SH-SY5Y (cell line): ENCODE data around the gene CHSY3.

Experiments
- GATA2 ChIP-seq: IDR thresholded peaks from 2 replicates; pipeline ENCODE4 v1.6.1; 2011; ENCODE audit warnings: mild to moderate bottlenecking, low read depth, low read length
- GATA3 ChIP-seq: IDR thresholded peaks from 2 replicates; pipeline ENCODE4 v1.6.1; 2011; ENCODE audit warnings: low read depth, mild to moderate bottlenecking, low read length, moderate library complexity

CHSY3 gene

DNA sequence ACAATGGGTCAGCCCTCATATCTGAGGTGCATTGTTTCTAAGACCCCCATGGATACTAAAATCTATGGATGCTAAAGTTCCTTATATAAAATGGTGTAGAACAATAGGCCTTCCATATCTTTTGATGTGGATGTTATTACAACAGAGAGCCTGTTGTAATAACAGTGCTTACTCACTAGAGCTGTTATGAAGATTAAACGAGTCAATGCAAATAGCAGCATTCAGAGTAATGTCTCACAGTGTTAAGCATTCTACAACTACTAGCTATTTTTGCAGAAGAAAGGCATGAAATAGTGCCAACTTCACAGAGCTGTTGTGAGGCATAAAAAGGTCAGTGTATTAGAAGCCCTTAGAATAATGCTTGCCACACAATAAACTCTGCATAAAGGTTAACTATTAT, 13.0 kb downstream of the CHSY3 start:
- TF ChIP-seq GATA2 (no peak), GATA3 (no peak)

GRCh38 chr5:129921204-129921603, 16.9 kb downstream of the CHSY3 start:
- TF ChIP-seq GATA2, result no peak
- TF ChIP-seq GATA3, result no peak

DNA sequence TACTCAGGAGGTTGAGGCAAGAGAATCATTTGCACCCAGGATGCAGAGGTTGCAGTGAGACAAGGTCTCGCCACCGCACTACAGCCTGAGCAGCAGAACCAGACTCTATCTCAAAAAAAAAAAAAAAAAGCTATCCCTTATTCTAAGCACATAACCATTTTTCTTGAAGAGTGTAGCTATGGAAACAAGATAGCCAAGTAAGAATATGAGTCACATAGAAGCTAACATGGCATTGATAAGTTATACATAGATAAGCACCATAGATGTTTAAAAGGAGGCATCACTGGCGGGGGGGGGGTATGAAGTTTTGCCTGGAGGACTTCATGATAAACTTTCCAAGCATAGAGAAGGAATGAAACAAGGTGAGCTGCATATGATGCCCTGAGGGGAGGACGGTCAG, 26.0 kb downstream of the CHSY3 start:
- TF ChIP-seq GATA3, result no peak
- TF ChIP-seq GATA2, result no peak

- TF ChIP-seq GATA3, result no peak
- TF ChIP-seq GATA2, result no peak
These were observed 31.4 kb downstream of the CHSY3 start for GRCh38 chr5:129935626-129936025.

- no peak for TF ChIP-seq GATA2
- TF ChIP-seq GATA3, result no peak
These were observed 33.8 kb downstream of the CHSY3 start for GRCh38 chr5:129938077-129938476.

DNA sequence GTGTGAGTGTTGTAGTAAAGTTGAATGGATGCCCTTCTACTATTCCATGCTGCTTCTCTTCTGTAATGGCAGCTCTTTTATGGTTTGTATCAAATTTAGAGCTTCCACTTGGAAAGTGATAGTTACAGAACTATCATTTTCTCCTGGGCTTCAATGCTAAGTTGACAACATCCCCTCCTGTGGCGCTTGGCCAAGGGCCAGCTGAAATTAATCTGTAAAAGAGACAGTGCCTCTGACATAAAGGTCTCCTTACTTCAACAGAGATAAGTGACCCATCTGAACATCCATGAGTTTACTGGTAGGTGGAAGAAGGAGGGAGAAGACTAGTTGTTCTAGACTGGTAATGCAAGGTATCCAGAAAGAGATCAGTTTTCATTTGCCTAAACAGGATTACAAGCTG, 39.7 kb downstream of the CHSY3 start:
- TF ChIP-seq GATA2, result no peak
- no peak for TF ChIP-seq GATA3

DNA sequence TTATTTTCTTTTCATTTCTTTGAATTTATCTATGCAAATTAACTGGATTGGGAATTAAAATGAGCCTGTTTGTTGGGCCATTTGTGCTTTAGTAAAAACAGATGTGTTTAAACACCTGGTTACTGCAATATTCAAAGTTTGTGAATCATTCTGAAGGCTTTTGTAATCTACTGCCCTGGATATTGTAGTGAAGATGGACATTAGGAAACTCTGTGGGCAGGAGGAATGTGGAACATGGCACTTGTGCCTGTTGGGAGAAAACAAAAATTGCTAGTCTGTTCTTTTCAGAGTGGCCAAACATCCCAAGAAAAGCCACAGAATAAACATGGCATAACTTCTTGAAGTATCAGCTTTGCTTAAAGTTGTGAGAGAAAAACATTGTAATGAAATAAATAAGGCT, 40.8 kb downstream of the CHSY3 start:
- TF ChIP-seq GATA2 (no peak), GATA3 (no peak)

- TF ChIP-seq GATA2 (no peak), GATA3 (no peak)
These were observed 41.6 kb downstream of the CHSY3 start for GRCh38 chr5:129945774-129946270.

DNA sequence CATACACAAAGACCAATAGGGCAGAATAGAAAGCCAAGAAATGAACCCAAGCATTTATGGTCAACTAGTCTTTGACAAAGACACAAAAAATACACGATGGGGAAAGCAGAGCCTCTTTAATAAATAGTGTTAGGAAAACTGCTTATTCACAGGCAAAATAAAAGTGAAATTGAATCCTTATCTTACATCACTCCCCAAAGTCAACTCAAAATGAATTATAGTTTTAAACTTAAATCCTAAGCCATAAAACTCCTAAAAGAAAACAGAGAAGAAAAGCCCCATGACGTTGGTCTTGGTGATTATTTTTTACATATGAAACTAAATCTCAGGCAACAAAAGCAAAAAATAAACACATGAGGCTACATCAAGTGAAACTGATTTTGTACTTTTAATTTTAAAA, 46.8 kb downstream of the CHSY3 start:
- TF ChIP-seq GATA3, result no peak
- TF ChIP-seq GATA2, result no peak

GRCh38 chr5:129958581-129958980, 54.3 kb downstream of the CHSY3 start:
- TF ChIP-seq GATA2 (no peak), GATA3 (no peak)

DNA sequence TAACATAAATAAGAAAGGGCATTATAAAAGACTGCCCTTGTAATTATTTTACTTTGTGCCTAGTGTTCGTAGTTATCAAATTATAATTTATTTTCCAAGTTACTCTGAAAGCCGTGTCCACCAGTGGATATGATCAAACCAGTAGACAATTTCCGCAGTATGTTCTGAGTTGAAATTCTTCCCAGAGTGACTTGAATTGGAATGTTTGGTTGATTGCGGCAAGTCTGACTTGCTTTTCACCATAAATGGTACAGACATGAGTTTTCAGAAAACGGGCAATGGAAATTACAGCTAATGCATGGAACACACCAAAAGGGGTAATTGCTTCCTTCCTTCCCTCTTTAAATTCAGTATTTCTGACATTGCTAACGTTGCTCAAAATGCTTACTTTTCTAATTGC, 56.6 kb downstream of the CHSY3 start:
- TF ChIP-seq GATA3, result no peak
- TF ChIP-seq GATA2, result no peak

- TF ChIP-seq GATA3, result no peak
These were observed 58.2 kb downstream of the CHSY3 start for GRCh38 chr5:129962506-129962905.

GRCh38 chr5:129963359-129963758, 59.1 kb downstream of the CHSY3 start:
- TF ChIP-seq GATA3 (no peak), GATA2 (no peak)

- TF ChIP-seq GATA3 (no peak), GATA2 (no peak)
These were observed 61.8 kb downstream of the CHSY3 start for GRCh38 chr5:129966071-129966470.

GRCh38 chr5:129971714-129972113, 67.4 kb downstream of the CHSY3 start:
- TF ChIP-seq GATA2 (no peak), GATA3 (no peak)

DNA sequence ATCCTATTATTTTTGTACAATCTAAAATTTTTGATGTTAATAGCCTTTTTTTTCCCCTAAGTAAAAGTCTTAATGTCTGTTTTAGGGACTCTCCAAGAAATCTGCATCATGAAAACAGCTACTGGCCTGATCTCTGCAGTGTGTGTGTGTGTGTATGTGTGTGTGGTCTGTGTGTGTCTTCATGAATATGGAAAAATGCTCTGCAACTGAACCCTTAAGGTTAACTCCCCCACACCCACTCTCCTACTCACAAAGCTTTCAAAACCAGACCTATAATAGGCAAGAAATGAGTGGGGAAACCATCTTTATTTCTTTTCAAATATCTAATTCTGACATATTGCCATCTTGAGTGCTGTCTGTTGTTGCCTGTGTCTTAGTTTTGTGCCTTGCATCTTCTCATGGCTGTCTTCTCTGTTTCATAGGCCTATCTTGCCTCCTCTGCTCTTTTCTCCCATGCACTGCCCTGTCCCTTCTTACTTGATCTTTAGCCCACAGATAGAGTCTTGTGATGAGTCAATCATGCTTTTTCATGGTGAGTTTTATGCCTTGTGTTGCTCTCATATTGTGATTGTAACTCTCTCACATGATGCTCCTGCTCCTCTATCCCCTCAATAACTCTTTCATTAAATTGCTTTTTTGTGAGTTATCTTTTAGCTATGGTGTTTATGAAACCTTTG, 68.3 kb downstream of the CHSY3 start:
- TF ChIP-seq GATA3 (no peak), GATA2 (no peak)
